ENCODE measurements around the gene ZMYND11.

Gene ZMYND11

DNA sequence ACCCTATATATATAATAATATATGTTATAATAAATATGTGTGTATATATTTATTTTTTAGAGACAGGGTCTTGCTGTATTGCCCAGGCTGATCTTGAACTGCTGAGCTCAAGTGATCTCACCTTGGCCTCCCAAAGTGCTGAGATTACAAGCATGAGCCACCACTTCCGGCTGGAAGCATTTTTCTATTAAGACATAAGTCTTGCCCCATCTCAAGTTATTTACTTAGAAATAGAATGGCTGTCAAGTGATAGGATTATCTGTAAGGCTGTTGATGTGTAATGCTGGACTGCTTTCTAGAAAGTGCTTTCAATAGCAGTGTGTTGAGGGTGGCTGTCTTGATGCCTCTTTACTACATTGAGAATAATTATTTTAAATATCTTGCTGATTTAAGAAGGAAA is 65.2 kb downstream of the ZMYND11 start:
- no peak for DNase-seq (ENCODE audit: low spot score)

DNA sequence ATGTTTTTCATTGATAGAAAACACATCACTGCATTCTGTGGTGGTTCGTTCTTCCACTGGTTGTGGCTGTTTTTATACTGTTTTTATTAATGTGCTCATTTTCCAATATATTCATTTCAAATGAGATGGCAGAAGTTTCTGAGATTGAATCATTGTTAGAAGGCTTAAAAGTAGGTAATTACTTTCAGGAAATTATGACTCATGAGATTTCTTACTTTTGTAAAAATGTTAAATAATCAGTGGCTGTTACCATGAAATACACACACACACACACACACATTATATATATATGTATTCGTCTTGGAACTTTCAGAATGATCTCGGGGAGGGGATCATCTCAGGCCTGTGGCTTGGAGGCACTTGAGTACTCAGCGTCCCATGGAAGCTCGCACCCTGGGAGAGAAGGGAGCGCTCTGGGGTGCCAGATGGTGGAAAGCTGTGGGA is 66.1 kb downstream of the ZMYND11 start:
- no peak for DNase-seq (ENCODE audit: low spot score)

DNA sequence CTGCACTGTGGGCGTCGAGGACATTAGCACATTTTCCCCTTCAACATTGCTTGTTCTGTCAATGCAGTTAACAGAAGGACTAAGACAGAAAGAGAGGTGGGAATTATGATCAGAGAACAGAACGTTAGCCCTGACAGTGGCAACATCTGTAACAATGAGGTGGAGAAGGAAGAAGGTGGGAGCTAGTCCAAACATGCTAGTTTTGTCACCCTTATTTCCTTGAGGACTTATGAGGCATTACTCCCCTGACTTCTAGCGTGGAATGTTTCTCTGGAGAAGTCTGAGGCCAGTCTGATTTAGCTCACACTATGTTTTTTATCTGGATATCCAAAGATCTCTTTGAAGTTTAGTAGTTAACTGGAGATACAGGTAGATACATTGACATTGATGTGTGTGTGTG is 73.4 kb downstream of the ZMYND11 start:
- no peak for DNase-seq (ENCODE audit: low spot score)

DNA sequence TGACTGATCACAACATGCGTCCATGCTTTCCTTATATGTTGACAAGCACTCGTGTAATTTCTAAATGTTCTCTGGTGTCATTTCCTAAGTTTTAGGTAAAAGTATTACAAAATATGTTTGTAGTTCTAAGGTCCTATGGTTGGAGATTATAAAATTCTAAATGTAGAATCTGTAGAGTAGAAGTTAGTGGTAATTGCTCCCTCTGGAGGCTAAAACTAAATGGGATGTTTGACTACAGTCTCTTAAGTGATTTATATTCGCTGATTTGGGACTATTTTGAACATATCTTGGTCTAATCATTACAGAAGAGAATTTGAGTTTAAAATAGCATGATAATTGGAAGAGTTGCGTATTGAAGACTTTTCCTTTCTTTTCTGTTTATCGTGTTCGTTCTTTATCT is 74.1 kb downstream of the ZMYND11 start:
- no peak for DNase-seq (ENCODE audit: low spot score)

DNA sequence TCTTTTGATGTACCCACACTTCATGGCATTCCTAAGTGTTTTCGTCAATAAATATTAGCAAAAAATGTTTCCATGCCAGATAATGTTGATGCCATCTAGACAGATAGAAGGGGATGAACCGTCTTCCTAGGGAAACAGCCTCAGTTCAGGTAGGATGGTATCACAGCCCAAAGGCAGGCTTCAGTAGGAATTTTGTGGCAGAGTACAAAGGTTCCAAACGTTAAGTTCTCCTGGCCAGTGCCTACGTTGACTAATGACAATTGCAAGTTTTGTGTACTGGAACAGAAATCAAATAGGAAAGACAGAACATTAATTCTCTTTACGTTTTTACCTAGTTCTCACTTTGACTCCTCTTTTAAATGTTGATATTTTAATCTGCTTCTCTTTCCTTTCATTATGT is 75.0 kb downstream of the ZMYND11 start:
- DNase-seq (ENCODE audit: low spot score): no peak

DNA sequence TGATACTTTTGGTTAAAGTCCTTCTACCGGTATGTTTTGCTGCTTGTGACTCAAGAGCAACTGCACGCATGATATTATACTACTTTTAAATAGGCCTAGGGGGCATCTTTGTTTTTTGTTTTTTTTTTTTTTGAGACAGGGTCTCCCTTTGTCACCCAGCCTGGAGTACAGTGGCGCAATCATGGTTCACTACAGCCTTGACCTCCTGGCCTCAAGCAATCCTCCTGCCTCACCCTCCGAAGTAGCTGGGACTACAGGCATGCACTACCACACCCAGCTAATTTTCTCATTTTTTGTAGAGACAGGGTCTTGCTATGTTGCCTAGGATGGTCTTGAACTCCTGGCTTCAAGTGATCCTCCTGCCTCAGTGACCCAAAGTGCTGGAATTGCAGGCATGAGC is 80.2 kb downstream of the ZMYND11 start:
- no peak for DNase-seq (ENCODE audit: low spot score)

DNA sequence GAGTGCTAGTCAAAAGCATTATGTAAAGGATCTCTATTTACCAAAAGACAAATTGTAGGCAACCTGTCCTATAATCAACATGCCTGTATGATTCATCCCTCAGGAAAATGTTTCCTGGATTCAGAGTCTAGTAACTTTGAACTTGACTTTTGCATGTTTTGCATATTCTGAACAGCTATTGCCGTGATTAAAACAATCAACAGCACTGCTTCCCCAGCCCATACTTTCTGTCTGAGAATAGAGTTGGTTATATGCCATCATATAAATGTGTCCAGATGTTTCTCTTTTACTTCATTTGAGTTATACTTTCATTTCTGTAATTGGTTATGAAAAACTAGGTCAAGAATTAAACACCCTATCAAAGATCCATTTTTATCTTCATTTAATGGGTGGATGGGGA is 83.5 kb downstream of the ZMYND11 start:
- DNase-seq (ENCODE audit: low spot score): no peak

DNA sequence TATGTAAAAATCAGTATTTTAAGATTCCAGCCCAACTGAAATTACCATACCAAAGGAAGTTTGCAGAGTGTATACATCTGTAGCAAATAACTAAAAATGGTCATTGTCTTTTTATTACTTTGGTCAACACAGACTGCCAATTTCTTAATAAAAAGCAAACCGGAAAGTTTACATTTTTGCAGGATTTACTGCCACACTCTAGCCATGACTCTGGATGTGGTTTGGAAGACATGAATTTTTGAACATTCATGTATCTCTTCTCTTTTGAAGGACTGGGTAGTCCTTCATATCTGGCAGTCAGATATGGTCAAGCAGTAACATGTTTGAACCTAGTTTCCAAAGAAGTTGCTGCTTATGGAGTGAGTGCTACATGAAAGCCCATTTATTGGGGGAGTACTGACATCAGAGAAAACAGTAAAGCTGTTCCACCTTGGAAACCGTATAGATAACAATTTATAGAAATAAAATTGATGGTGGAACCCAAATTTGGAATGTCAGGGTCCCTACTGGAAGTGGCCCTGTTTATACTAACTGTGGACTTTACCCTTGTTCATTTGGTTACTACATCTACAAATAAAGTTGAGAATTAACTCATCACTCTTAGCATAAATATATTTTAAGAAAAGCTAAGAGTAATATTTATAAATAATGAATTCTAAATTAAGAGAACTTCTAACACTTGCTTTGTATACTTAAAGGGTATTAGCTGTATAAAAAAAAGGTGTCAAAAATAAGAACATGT is 84.6 kb downstream of the ZMYND11 start:
- DNase-seq (ENCODE audit: low spot score): no peak

DNA sequence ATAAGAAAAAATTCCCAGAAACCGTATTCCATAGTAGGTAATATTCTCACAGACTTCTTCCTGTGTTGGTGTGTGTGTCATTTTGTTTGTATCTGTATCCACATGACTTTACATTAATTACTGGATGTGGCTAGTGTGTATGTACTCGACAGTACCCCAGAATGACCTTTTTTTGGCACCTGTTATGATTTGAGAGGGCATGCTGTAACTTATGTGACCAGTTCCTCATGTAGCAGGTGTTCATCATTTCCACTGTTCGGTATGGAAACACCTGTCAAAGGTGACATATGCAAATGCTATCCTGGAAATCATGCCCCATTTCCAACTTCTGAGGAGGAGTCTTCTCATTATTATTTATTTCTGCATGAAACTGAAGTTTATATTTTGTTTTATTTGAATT is 89.3 kb downstream of the ZMYND11 start:
- no peak for DNase-seq (ENCODE audit: low spot score)

DNA sequence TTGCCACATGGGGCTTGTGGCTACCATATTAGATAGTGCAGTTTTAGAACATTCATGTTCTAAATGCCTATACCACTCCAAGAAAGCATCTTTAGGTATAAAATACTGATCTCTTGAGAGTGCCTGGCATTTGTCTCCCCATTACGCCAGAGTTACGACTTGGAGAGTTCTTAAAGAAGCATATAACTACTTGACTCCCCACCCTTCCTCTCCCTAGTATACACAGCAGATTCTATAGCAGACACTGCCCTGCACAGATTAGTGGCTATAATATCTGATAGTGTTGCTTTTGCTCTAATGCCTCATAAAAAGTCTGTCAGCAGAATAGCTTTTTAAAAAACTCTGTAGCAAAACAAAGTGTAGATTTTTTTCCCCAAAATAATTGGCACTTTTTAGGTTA is 90.8 kb downstream of the ZMYND11 start:
- no peak for DNase-seq (ENCODE audit: low spot score)

DNA sequence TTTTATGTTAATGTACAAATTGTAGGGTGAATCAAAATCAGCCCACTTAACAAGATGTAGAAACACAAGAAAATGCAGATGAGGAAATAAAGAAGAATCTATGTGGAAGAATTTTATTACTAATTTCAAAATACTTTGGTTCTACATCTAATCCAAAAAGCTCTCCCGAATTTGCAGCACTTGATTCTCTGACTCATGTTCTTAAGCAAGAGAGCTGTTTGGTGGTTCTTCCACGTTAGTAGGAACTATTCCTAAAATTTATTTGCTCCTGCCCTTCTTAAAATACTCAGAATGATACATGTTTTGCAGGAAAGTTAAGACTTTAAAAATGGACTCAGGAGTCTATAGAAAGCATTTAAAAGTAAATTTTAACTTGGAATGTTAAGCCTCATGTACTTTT is 91.8 kb downstream of the ZMYND11 start:
- DNase-seq (ENCODE audit: low spot score): no peak

DNA sequence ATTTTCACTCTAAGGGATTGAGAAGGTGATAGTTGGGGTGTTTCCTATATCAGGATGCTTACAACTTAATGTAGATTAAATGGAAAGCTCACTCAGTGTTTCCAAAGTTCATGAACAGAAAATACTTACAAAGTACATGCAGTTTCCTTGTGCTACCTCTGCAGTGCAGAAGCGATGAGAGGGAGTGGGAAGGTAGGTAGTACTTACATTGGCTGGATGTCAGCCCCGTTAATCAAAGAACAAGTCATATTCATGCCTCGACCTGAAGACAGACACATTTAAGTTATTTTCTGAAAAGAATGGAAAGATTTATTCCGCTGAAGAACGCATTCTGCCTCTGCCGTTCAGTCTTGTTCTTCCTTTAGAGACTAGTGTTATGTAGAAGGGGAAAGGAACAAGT is 93.1 kb downstream of the ZMYND11 start:
- no peak for DNase-seq (ENCODE audit: low spot score)

DNA sequence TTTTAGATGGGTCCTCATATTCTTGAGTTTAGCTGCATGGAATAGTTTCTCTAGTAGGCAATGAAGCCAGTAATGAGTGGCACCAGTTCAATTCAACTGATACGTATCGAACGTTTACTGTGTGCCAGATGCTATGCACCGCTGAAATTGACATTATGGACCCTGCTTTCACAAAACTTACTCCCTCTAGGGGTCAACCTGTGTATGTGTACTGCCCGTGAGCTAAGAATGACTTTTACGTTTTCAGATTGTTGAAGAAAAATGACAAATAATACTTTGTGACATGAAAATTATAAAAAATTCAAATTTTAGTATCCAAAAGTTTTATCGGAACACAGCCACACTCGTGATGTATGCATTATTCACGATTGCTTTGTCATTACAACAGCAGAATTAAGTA is 95.5 kb downstream of the ZMYND11 start:
- no peak for DNase-seq (ENCODE audit: low spot score)

DNA sequence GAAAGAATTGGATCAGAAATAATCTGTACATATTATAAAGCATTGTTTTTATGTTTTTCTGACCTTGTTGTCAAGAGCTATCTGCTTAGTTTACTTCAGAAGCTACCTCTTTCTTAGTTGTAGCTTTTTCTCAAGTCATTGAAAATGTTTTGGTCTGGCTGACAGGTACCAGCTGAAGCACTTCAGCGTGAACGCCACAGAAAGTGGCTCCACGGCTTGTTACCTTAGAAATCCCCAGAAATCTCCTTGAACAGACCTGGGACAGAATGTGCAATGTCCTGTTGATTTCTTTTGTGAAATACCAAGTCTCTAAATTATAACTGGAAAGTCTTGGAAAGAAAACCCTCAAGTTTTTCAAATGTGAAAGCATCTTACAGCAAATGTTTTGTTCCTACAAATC is 96.8 kb downstream of the ZMYND11 start:
- DNase-seq (ENCODE audit: low spot score): no peak

DNA sequence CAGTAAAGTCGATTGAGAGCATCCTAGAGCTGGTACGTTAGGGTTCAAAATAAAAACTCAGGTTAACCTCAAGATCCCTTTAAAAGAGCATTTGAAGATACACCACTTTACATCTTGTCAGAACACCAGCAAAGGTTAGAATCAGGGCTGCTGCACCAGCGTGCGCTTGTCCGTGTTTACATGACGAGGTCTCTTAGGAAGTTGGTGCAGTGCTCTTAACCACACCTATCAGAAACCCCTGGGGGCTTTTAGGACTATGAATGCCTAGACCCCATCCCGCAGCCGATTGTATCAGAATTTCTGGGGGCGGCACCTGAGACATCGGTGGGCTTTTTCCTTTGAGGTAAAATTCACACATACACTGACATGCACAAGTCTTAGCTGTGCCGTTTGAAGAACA is 97.6 kb downstream of the ZMYND11 start:
- no peak for DNase-seq (ENCODE audit: low spot score)

DNA sequence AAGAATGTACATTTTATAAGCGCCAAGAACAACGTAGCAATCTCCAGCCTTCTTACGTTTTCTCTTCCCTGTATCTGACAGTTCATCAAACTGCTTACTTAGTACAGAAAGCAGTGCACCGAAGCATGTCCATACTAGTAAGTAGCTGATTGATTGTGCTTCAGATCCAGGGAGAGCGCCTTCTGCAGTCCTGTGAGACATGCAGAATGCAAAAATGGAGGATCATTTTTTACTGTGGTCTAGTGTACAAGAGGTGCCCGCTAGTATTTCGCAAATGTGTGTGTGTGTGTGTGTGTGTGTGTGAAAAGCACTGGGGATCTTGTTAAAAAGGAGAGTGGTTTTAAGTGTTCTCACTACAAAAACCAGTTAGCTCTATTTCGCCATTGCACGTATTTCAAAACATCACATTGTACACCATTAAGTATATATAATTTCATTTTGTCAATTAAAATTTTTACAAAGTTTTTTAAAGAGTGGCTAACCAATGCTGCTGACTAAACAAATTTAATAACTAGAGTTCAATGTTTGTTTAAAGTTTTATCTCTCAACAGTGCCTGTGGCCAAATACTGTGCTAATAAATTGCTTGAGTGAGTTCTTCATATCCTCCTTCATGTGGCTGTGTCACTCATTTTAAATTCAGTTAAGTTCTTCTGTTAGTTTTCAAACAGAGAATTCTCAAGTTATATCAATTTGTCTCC is 99.6 kb downstream of the ZMYND11 start:
- DNase-seq (ENCODE audit: low spot score): no peak

DNA sequence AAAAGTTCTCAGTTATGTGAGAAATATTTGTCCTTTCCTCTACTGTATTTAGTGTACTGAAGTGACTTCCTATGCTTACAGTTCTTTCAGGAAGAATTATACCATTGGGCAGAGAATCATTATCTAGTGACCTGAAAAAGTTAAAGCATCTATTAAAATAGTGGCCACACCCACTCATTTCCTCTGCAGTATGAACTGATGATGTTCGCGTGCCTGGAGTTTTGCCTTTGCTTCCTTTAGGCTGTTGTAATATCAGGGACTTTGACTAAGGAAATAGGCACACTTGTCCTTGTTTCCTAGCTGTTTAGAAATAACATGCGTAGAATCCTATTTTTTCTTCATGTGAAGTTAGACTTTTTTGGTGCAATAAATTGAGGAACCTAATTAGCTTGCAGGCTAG is 100.7 kb downstream of the ZMYND11 start:
- no peak for DNase-seq (ENCODE audit: low spot score)

DNA sequence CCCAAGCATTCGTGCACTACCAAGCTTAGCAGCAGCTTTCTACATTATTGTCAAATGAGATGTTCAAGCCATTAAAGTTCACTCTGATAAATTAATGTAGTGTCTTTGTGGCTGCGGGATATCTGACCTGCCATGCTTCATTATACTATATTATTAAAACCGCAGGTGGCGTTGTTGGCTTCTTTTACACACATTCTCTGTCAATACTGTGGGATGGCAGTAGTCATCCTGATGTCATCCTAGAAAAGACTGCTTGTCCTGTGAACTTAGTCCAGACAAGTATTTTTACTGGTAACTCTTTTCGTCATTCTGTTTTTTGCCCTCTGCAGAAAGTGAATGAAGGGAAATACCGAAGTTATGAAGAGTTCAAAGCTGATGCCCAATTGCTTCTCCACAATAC is 103.9 kb downstream of the ZMYND11 start:
- DNase-seq (ENCODE audit: low spot score): no peak

DNA sequence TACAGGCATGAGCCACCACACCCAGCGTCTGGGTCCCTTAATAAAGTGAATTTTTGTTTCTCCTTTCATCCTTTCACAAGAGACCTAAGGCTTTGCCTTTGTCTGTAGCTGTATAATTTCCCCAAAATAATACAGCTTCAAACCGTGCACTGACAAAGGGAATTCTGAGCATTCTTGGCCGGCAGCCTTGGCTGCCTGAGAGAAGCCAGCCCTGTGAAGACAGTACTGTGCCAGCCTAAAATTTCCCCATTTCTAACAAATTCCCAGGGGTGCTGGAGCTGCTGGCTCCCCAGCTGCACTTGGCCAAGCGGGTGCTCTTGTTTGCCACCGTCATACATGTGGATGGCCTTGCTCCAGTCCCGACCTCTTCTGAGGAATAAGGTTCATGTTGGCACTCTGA is 106.2 kb downstream of the ZMYND11 start:
- DNase-seq (ENCODE audit: low spot score): no peak

DNA sequence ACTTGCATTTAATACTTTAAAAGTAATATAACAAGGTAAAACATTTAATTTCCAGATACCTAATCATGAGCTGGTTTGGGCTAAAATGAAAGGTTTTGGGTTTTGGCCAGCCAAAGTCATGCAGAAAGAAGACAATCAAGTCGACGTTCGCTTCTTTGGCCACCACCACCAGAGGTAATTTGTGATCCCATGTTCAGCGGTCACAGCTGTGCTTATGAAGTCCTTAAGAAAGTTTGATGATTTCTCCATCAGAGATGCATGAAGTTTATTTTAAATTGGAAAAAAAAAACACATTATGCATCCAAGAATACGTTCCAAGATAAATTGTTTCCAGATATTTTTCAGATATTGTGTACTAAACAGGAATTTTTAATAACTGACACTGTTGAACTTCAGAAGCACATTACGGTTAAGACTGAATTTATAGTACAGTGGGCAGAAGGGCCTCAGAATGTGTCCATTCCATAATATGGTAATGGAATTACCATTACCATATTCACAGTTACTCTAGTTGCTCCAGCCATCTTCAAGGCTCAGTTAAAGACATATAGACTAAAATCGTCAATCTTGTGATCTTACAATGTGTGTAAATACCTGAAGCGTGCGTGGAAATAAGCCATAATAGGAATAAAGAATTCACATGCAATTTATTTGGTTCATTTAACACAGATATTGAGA is 106.8 kb downstream of the ZMYND11 start:
- no peak for DNase-seq (ENCODE audit: low spot score)

DNA sequence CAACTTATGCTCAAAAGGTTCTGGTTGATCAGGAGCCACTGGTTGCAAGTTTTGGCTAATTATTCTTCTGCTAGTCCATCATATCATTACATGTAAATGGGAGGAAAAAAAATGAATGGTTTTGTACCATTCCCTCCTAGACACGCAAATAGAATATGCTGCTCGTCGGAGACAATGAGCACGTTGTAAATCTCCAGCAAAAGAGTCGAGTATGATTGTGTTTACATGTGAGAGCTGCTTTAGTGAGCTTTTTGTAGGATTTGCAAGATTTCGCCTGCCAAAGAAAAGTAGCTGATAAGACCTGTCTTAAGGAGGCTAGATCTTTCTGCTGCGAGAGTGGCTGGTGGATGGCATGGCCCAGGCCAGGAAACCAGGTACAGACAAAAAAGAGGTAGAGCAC is 109.0 kb downstream of the ZMYND11 start:
- DNase-seq (ENCODE audit: low spot score): no peak

DNA sequence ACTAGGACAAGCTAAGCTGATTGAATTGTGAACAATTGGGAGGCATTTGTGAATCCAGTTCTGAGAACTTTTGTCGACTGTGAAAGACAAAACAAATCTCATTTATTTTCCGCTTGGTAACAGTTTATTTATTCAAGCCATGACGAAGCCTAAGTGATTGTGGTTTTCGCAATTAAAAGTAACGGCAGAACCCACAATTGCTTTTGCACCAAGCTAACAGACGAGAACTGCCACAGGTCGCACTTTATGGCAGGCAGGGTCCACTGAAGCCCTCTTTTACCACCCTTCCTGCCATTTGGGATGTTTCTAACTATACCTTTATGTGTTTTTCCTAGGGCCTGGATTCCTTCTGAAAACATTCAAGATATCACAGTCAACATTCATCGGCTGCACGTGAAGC is 111.2 kb downstream of the ZMYND11 start:
- no peak for DNase-seq (ENCODE audit: low spot score)

DNA sequence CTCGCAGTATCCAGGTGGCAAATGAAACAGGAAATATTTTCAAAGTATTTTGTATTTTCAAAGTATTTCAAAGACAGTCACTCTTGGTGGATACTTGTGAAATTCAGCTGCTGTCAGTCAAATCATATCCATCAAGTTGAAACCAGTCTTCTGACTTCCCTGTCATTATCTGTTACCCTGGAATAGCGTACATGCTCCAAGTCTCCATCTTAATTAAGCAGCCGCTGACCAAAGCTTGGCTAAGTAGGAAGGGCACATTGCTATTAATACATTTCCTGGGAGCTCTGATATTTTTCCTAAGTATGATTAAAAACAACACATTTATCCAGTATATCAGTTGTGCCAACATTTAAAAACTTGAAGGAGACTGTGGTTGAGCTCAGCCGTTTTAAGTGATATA is 112.2 kb downstream of the ZMYND11 start:
- DNase-seq (ENCODE audit: low spot score): no peak
